HG03280 (cell line): ENCODE measurements around the gene EFHC1.

Source experiments
- ATAC-seq: cut with Tn5 transposase; IDR thresholded peaks from one replicate; pipeline ENCODE4 v1.9.1; 2021; ENCODE audit warnings: mild to moderate bottlenecking, moderate library complexity; ENCODE audit not compliant: unreplicated experiment

EFHC1 gene

DNA sequence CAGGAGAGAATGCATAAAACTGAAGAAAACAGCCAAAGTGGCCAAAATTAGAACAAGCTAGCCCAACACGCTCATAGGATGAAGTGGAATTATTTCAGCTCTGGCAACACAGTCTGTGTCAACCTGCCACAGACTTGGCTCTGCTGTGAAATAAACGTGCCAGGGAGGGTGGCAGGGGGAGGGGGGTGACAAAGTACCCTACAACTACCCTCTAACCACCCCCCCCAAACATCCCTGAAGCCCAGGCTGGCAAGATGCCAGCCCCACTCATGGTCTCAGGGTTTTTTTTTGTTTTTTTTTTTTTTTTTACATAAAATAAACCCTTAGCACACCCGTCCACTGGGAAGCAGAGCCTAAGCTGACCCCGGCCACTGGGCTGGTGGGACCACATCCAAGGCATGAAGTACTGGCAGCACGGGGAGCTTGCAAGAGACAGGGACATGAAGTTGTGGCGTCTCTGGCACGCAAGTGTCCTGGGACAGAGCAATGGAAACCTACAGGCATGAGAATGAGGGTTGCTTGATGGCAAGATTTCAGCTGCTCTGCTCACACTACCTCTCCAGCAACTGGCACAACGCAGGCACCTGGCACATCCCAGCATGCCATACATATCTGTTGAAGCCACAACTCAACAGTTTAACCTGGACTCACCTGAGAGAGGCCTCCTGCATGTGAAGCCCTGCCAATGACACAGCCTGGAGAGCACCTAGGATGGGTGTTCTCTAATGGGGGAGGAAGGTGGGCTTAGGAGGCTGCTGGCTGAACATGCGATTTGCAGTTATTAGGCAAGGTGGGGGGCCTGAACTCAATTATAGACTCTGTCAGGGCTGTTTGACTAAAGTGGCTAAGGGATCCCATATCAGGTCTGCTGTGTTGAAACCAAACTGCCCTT, 80.3 kb downstream of the EFHC1 start:
- no peak for ATAC-seq

DNA sequence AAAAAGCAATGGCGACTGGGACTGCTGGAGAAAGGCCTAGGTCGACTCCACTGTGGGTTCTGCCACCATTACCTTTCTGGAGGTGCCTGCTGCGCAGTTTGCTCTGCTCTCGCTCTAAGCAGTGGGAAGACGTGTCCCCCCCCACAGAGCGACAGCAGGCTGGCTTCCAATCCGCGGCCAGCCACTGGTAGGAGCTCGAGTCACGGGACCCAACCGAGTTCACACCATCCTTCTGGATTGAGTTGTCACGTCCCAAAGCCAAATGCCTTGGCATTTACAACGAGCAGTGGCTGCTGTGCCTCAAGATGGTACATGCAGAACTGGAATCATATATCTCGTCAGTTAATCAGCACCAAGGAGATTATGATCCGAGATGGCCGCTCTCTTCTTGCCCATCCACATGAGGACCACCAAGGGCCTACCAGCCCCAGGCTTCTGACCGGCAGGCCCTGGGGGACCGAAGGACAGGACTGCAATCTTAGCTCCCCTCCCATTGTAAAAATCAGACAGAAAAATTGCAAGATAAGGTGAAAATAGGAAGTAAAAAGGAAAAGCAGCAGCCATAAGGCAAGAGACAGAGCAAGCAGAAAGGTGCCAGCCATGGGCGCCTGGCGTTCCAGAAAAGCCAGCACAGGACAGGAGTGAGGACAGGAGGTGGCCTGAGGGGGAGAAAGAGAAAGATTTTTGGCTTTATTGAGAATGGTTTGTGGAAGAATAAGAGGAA, 82.3 kb downstream of the EFHC1 start:
- no peak for ATAC-seq

DNA sequence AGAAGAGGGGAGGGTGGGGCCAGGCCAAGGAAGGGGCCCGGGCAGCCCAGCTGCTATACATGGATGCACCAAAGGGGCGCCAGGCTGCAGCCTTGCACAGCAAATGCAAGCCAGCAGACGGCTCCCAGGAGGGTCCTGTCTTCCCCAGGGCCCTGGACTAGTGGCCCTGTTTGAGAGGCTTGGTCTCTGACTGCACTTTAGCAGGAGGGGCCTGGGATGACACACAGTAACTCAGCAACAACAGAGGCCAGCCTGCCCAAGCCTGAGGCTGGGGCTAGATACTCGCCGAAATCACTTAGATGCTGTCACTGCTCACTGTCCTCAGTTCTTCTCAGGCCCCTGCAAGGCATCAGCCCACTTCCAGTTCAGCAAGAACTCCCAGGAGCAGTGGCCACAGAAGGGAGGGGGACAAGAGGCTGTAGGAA, 83.2 kb downstream of the EFHC1 start:
- no peak for ATAC-seq

DNA sequence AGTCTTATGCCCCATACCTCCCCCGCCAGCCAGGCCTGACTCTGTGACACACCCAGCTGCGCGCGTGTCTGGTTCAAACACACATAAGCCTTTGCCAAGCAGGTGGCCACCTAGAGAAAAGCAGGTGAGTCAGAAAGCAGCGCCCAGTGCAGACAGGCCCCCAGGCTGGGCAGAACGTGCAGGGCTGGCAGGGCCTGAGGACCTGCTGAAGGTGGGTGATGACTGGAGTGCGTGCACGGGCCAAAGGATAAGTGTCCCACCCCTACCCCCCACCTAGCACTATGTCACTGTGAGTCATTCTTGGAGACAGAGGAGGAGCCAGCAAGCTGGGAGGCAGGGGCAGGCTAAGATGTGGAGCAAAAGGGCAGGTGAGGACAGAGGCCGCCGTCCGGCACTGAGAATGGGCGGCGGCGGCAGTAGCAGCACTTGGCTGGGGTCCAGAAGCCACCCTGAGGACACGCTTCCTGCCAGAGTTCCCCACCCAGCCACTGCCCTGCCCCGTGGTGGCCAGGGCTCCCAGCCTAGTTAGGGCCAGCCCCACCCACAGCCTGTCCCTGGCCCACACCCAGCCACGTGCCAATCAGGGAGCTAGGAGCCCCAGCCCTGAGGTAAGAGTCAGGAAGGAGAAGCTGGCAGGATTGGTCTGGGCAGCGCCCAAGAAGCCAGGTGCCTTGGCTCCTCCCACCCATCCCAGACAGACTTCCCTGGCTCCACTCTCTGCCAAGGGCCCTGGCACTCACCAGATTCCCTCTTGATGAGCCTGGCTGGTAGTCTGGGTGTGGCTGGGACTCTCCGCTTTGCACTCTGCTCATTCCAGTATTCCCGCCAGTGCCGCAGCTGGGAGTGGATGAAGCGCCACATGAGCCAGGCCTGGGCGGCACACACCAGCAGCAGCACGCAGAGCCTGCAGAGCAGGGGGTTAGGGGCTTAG, 84.0 kb downstream of the EFHC1 start:
- ATAC-seq: no peak

DNA sequence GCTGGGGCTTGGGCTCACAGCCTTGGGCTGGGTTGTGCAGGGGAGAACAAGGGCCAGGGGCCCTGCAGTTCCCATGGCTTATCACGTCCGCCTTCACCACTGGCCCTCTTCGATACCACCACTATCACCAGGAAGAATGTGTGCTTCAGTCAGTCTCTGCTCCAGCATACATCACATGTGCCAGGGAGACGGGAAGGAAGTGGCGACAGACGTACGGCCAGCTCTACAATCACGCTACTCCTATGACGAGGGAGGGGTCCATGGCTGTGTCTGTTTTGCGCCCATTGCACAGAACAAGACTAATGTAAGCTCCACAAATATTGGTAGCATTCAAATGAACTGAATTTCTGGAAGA, 84.6 kb downstream of the EFHC1 start:
- ATAC-seq: no peak

DNA sequence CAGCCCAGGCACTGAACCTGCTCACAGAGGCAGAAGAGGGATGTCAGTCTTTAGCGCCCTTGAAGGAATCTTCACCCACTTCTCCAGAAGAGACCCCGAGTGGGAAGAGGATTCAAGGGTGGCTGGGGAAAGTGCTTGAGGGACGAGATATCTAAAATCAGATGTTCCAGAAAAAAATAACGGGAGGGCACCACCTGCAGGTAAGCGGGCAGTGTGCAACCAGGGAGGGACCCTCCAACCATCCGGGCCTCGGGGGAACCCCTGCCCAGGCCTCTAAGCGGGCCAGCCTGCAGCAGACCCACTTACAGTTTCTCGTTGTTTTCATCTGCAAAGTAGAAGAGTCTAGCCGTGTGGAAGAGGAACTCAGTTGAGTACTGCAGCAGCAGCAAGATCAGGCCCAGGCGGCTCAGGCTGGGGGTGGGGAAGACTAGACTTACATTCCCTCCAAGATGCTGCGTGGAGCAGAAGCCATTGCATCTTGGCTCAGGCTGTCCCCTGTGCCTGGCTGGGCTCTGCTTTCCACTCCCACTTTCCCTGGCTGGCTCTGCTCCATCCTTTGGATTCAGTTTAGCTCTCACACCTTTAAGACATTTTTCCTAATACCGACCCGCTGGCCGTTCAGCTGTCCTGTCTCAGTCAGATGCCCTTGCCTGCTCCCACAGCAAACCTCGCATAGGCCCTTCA, 85.7 kb downstream of the EFHC1 start:
- no peak for ATAC-seq

DNA sequence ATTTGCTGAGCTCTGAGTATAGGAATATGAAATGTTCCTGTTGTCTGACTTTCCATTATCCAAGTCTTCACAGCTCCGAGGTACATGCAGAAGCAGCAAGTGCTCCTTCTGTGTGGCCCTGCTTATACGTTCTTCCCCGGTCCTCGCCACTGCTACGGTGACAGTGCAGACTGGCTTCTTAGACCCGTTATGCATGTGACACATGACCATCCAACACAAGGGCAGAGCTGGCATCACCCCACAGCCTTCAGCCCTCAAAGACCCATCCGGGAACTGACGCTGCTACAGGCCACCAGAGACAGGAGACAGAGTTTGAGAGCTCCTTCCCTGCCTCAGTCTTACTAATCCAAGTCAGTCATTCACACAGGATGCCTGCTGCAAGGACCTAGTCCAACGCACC, 86.3 kb downstream of the EFHC1 start:
- ATAC-seq: no peak

DNA sequence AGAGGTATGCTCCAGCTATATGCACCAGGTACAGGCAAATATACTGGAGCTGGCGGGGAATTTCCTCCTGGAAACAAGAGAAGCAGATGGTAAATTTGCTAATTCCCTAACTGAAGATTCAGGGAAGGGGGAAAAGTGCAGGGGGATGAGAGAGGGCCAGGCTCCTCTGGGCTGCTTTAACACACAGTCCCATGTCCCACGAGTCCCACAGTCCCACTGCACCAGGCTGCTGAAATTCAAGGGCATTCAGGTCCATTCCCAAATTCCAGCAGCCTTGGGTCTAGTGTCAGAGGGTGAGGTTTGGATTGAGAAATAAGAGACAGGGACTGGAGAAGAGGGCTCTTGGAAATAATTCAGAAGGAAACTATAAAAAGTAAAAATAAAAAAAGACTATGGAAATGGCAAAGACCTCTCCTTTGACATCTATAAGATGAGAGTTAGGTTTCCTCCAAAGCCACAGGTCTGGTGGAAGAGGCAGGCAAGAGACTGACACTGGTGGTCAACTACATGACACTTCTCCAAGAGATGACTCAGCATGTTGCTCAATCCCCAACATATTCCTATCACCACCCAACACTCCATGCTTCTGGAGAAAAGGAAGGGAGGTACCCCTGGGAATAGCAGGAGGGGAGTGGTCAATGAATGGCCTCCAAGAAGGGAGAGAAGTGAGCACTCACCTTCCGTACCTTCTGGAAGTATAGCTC, 87.6 kb downstream of the EFHC1 start:
- no peak for ATAC-seq

DNA sequence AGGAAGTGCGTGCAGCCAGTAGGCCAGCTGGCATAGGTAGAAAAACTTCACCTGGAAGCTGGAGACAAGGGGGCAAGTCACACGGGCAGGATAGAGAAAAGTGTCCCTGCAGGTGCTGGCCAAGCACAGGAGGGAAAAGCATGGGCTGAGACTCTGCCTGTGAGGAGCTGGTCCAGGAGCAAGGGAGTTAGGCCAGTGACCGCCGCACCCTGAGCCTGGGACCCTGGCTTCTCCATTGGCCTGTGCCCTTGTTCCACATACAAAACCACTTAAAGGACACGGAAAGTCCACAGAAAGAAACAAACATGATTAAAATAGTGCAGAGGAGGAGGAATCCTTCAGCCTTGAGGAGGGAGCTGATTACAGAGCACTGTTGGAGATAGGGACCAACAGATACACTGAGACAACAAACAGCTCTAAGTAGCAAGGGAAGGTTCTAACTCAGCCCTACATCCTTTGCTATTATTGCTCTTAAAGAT, 88.2 kb downstream of the EFHC1 start:
- ATAC-seq: no peak

DNA sequence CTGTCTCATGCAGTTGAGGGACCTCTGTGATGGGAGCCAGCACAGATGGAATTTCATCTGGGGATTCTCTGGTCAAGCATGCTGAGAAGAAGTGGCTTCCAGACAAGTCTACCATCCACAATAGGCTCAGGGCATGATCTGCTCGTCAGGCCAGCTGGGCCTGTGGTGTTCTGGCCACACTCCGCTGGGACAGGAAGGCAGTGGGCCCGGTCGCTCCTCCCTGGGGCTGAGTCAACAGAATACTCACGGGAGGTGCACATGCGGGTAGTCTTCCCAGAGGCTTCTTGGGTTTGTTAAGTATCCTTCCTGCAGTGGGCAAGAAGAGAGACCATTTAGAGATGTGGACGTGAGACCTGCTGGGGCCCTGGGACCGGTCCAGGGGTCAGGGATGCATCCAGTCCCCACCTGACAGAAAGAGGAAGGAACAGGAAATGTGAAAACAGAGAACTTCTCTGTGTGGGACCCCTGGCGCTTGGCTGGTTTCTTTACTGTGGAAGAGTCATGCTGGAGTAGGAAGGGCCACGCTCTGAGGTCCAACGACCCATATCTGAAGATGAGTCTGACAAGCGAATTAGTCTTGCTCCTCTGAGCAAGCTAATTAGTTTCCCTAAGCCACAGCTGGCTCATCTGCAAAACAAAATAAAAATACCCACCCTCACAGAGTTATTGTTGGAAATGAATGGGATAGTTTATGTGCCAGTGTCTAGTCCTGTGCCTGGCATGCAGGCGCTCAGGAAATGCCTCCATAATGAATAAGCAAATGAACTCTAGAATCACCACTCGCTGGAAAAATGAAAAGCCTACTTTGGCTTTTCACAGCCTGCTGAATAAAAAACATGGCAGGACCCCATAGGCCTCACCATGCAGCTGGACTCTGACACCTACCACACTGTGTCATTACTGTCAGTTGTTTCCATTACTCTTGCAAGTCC, 89.4 kb downstream of the EFHC1 start:
- no peak for ATAC-seq

DNA sequence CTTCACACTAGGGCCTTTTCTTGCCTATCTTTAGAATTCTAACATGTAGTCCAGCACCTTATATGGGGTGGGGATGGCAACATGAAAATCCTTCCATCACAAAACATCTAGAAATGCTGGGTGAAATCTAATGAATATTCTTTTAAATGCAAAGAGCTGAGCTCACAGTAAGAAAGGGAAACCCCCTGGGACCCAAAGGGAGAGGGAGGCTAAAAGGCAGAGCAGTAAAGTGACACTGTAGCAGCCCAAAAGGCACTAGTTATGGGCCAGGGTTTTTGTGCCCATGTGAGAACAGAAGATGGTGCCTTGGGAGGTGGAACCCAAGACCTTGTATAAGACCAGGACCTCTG, 90.0 kb downstream of the EFHC1 start:
- no peak for ATAC-seq

DNA sequence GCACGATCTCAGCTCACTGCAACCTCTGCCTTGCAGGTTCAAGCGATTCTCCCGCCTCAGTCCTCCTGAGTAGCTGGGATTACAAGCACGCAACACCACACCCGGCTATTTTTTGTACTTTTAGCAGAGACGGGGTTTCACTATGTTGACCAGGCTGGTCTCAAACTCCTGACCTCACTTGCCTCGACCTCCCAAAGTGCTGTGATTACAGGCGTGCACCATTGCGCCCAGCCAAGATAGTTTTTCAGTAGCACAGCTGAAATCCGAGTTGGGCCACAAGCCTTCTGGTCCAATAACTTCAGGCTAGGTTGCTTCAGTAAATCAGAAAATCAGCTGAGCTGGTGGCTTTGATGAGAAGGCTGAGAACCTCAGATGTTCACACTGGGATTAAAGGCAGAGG, 91.0 kb downstream of the EFHC1 start:
- ATAC-seq: no peak

DNA sequence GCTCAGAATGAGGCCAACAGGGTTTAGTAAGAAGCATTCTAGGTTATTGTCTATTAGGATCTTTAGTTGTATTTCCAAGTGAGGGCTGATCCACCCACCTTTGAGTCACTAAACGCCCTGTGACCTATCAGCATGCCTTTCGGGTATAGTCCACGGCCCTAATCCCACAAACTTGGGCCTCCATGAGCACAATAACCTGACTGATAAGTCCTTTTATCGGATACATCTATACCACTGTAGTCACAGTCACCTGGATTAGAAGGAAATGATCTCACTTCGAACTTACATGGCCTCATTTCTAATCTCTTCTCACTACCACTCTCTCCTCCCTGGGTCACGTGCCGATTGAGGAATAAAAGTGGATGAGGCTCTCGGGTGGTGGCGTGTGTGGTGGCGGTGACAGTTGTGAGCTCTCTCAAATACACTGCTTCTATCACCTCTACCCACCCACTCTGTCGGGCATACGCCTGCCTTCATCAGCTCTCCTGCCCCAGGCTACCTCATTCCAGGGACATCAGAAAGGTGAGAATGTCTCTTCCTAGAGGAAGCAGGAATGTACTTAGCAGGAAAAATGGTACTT, 91.5 kb downstream of the EFHC1 start:
- ATAC-seq: no peak

DNA sequence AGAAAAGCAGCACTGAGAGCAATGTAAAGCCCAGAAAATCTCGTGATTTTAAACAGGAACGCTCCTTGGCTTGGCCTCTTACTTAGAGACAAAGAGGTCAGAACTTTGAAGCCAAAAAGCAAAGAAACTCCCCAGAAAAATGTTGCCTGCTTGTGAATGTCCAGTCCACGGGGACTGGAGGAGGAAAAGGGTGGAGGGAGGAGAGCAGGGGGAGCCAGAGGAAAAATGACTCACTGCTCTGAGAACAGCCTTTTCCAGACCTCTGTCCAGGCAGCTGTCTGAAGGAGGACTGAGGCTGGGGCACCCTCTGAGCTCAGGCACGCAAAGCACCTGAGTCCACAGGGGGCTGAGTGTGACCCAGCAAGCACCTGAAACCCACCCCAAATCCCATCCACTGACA, 92.1 kb downstream of the EFHC1 start:
- ATAC-seq: no peak

DNA sequence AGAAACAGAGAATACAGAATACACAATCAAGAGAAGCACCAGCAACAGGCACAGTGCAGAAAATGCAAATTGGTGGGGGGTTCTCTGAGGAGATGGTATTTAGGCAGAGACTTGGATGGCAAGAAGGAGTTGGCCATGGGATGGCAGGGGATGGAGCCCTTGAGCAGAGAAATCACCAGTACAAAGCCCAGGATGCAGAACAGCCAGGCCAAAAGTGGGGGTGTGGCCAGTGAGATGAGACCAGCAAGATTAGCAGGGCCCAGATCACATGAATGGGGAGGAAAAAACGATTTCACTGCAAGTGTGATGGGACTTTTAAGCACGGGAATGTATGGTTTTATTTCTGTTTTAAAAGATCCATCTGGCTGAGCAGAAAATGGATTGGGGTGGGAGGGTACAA, 93.3 kb downstream of the EFHC1 start:
- ATAC-seq: no peak

DNA sequence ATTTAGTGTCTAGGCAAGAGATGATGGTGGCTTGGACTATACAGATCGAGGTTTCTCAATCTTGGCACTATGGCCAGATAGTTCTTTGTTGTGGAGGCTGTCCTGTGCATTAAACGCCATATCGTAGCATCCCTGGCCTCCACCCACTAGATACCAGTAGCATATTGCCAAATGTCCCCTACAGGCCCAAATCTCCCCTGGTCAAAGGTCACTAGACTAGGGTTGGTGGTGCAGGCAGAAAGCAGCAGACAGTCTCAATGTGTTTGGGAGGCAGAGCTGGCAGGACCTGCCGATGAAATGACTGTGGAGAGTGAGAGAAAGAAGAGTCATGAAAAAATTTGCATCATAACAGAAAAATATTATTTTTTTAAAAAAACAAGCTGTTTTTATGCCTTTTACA, 93.8 kb downstream of the EFHC1 start:
- no peak for ATAC-seq

DNA sequence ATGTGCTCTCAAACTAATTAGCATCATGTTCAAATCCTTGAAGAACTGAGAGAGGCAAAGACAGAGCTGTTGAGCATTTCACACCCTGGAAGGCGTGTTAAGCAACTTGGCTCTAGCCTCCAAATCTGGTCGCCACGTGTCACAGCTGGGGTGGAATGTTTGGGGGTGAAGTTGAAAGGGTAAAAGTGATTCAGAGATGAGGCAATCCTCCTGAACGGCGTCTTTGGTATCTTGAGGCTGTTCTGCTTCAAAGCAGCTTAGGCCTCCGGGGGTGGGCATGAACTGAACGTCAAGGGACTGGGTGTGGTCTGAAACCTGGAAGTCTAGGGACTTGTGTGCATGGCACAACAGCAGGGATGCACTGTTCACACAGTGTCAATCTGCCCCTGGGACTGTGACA, 94.4 kb downstream of the EFHC1 start:
- no peak for ATAC-seq

DNA sequence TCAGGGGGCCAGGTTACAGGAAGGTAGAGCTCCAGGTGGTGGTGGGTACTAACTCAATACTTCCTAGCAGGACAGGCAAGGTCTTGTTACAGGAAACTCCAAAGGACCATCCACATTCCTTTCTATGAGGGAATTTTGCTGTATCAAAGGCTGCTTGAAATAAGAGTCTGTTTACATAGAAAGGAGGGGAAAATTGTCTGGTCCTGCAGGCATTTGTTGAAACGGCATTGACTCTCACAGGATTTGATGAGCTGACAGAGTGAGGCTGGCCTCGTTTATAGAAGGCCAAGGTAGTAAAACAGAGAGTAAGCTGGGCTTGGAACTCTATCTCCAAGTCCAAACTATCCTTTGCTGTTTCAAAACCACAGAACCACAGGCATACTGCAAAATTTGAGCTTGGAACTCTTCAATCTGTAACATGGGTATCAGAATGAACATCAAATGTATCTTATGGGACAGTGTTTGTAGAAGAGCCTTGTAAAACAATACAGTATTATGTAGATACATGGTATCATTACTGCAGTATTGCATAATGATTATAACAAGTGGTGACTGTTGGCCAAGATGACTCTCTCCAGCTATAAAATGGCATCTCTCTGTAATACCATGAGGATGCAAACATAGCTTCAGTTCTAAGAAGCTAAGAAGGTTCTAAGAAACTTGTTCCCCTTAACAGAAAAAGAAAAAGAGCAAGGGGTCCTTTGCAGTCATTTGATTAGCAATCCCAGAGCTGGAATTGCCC, 95.2 kb downstream of the EFHC1 start:
- no peak for ATAC-seq
